Measurements from ENCODE around the gene C1orf21.

C1orf21 gene

DNA sequence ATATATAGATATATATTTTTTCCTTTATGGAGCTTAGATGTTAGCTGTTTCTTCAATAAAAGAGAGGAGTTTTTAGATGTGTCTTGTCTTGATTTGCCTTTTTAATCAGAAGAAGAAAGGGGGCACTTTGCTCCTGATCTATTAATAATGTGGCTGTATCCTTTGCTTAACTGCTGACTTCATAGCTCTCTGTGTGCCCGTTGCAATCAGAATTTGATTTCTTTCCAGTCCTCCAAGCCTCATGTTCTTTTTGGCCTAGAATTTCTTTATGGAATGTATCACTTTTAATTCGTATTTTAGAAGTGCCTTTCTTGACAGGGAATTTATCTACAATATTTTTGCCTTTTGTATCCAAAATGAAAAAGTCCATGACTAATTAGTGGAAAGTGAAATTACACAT, 85.3 kb downstream of the C1orf21 start:
- Histone ChIP-seq H3K36me3 (ENCODE audit: control insufficient read depth, insufficient read depth, low read length, severe bottlenecking) (no peaks in the 10 kb centered on the region), H3K4me3 (ENCODE audit: low read length) (peak overlapping the region; percentile 29)

DNA sequence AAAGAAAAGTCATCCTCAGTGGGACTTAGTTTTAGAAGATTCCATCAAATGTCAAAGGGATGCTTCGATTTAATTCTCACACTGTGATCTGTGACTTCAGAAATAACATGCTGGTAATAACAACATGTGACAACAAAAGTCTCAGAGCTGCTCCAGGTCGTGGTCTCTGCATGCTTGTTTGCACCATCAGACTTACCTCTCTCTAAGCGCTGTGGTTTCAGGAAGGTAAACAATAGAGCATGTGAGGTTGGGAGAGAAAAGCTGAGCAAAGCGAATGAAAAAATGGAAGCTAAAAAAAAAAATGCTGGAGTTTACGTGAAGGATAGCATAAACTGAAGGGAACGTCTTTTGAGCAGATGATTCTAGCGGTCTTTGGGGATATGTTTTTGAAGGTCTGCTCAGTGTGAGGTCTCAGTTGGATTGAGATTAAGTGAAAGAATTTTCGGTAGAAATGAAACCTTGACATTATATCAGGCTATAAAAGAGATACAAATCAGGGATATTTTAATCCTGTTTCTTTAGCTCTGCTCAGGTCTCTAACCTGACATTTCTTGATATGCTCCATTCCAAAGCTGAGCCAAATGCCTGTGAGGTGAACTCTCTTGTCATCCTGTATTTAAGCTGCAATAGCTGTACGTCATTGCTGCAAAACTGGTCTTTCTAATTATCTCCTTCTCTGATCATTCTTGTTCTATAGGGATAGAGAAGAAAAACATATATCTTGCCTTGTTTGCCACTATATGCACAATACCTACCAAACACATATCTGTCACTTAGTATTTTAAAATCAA, 86.5 kb downstream of the C1orf21 start:
- no peak for DNase-seq (ENCODE audit: low read depth)
- H3K27me3 ChIP-seq (replicated peaks; ENCODE audit: control insufficient read depth, insufficient read depth, low read length), result no peaks in the 10 kb centered on the region
- H3K36me3 ChIP-seq (ENCODE audit: control insufficient read depth, insufficient read depth, low read length, severe bottlenecking), result peaks cover 11% of the 10 kb centered on the region
- peaks cover 61% of the 10 kb centered on the region for H3K9me3 ChIP-seq (ENCODE audit: control insufficient read depth, low read length)
- no peak overlapping the region for H3K9ac ChIP-seq (ENCODE audit: low read length)
- H3K4me3 ChIP-seq (ENCODE audit: low read length), result peak overlapping the region; percentile 36
- peaks cover 9% of the 10 kb centered on the region for H3K4me1 ChIP-seq (ENCODE audit: control insufficient read depth, insufficient read depth, low read length)

More for the DNA sequence above, 85.3 kb downstream of the C1orf21 start:
- Histone ChIP-seq H3K9ac (ENCODE audit: low read length) (no peak overlapping the region), H3K4me1 (ENCODE audit: control insufficient read depth, insufficient read depth, low read length) (peaks cover 9% of the 10 kb centered on the region), H3K9me3 (ENCODE audit: control insufficient read depth, low read length) (peaks cover 56% of the 10 kb centered on the region), H3K27me3 (replicated peaks; ENCODE audit: control insufficient read depth, insufficient read depth, low read length) (no peaks in the 10 kb centered on the region)
- DNase-seq (ENCODE audit: low read depth), result no peak

DNA sequence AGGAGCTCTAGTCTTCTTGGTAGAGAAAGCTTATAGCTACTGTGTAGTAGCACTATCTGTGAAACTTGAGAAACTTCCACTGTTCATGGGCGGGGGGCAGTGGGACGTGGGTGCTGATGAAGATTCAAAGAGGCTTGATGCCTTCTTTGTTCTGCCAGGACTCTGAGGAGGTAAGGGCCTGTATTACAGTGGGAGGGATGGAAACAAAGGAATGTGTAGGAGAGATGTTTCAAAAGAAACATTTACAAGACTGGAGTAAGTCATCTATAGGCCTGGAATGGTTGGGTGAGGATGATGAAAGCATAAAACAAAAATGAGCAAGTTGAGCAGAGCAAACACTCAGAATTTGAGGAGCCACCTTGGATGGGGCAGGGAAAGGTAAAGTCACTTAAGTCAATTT, 89.4 kb downstream of the C1orf21 start:
- H3K27me3 ChIP-seq (replicated peaks; ENCODE audit: control insufficient read depth, insufficient read depth, low read length), result no peaks in the 10 kb centered on the region
- H3K4me1 ChIP-seq (ENCODE audit: control insufficient read depth, insufficient read depth, low read length), result peaks cover 9% of the 10 kb centered on the region
- peaks cover 17% of the 10 kb centered on the region for H3K36me3 ChIP-seq (ENCODE audit: control insufficient read depth, insufficient read depth, low read length, severe bottlenecking)
- peaks cover 57% of the 10 kb centered on the region for H3K9me3 ChIP-seq (ENCODE audit: control insufficient read depth, low read length)
- H3K4me3 ChIP-seq (ENCODE audit: low read length), result no peak overlapping the region
- DNase-seq (ENCODE audit: low read depth), result no peak
- H3K9ac ChIP-seq (ENCODE audit: low read length), result no peak overlapping the region

DNA sequence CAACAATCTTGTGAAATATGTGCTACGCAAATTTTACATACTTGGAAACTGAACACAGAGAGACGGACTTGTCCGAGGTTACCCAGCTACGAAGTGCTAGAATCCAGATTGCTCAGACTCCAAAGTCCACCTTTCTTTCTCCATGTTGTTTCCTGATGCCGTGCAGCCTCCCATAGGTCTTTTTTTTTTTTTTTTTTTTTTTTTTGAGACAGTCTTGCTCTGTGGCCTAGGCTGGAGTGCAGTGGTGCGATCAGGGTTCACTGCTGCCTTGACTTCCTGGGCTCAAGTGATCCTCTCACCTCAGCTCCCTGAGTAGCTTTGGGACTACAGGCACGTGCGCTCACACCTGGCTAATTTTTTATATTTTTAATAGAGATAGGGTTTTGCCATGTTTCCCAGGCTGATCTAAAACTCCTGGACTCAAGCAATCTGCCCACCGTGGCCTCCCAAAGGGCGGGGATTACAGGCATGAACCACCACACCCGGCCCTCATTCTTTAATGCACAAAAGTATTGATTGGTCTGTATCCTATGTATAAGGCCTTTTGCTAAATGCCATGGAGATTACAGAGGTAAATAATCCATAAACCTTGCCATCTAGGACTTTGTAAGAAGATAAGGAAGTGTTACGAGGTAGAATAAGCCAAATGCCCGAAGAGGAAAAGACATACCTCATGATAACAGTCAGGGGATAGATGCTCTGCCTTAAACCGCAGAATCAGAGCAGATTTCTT, 92.8 kb downstream of the C1orf21 start:
- DNase-seq (ENCODE audit: low read depth), result no peak
- Histone ChIP-seq H3K4me1 (ENCODE audit: control insufficient read depth, insufficient read depth, low read length) (peaks cover 26% of the 10 kb centered on the region), H3K4me3 (ENCODE audit: low read length) (no peak overlapping the region), H3K9ac (ENCODE audit: low read length) (no peak overlapping the region), H3K9me3 (ENCODE audit: control insufficient read depth, low read length) (peaks cover 30% of the 10 kb centered on the region), H3K36me3 (ENCODE audit: control insufficient read depth, insufficient read depth, low read length, severe bottlenecking) (peaks cover 17% of the 10 kb centered on the region), H3K27me3 (replicated peaks; ENCODE audit: control insufficient read depth, insufficient read depth, low read length) (no peaks in the 10 kb centered on the region)

DNA sequence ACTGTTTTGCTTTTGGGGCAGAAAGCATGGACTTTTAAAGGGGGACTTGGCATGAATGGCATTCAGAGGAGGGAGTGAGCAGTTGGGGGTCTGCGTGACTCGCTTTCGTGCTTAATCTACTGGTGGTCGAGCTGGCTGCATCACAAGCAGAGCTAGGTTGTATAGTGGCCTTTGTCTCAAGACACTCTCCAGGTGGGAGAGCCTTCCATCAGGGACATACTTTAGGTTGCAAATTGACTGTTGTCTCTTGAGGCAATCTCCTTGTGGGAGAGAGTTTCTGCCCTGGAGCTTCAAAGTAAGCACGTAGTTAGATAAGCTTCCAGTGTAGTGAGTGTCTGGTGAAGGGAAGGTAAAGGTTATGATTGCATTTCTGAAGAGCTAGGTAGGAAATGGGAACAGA, 93.9 kb downstream of the C1orf21 start:
- DNase-seq (ENCODE audit: low read depth), result no peak
- Histone ChIP-seq H3K9me3 (ENCODE audit: control insufficient read depth, low read length) (peaks cover 18% of the 10 kb centered on the region), H3K36me3 (ENCODE audit: control insufficient read depth, insufficient read depth, low read length, severe bottlenecking) (peaks cover 17% of the 10 kb centered on the region), H3K4me3 (ENCODE audit: low read length) (no peak overlapping the region), H3K4me1 (ENCODE audit: control insufficient read depth, insufficient read depth, low read length) (peaks cover 37% of the 10 kb centered on the region), H3K9ac (ENCODE audit: low read length) (no peak overlapping the region), H3K27me3 (replicated peaks; ENCODE audit: control insufficient read depth, insufficient read depth, low read length) (no peaks in the 10 kb centered on the region)

DNA sequence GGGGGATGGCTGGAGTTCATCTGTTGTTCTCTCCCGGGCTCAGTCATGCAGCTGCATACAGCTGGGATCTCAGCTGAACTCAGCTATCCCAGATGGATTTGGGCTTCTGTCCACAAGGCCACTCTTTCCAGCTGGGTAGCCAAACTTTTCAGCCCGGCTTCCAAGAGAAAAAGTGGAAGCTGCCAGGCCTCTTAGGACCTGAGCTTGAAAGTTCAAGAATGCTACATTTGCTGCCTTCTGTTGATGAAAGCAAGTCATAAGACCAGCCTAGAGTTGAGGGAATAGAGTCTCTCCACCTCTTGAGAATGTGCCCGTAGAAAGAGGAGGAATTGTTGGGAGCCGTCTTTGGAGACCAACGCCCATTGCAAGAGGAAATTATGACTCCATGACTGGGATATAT, 95.3 kb downstream of the C1orf21 start:
- H3K9me3 ChIP-seq (ENCODE audit: control insufficient read depth, low read length), result peaks cover 5% of the 10 kb centered on the region
- no peak overlapping the region for H3K9ac ChIP-seq (ENCODE audit: low read length)
- H3K36me3 ChIP-seq (ENCODE audit: control insufficient read depth, insufficient read depth, low read length, severe bottlenecking), result peaks cover 17% of the 10 kb centered on the region
- H3K4me1 ChIP-seq (ENCODE audit: control insufficient read depth, insufficient read depth, low read length), result peaks cover 43% of the 10 kb centered on the region
- peak overlapping the region; percentile 57 for H3K4me3 ChIP-seq (ENCODE audit: low read length)
- no peak for DNase-seq (ENCODE audit: low read depth)
- H3K27me3 ChIP-seq (replicated peaks; ENCODE audit: control insufficient read depth, insufficient read depth, low read length), result no peaks in the 10 kb centered on the region

DNA sequence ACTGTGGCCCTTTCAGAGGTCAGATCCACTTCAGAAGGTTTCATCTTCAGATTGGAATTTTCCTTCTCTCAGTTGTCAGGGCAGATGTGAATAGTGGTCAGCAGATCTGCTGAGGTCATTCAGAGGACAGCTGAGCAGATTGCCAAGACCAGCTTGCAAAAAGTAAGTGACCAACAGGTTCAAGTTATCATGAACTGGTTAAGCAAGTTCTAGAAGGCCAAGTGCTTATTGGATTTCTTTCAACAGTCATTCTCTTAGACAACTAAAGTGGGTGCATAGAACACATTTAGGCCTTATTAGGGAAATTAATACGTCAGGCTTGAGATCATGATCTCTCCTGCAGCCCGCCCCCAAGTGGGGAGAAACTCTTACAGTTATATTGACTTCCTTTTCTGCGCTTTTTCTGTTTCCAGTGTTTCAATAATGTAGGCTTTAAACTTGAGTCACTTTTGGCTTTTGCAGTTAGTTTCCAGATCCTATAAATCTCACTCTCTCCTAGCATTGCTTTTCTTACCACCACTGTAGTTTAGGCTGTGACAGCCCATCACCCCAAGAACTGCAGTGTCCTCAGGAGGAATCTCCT, 96.4 kb downstream of the C1orf21 start:
- peaks cover 8% of the 10 kb centered on the region for H3K36me3 ChIP-seq (ENCODE audit: control insufficient read depth, insufficient read depth, low read length, severe bottlenecking)
- no peaks in the 10 kb centered on the region for H3K9me3 ChIP-seq (ENCODE audit: control insufficient read depth, low read length)
- H3K4me1 ChIP-seq (ENCODE audit: control insufficient read depth, insufficient read depth, low read length), result peaks cover 50% of the 10 kb centered on the region
- peak overlapping the region; percentile 57 for H3K4me3 ChIP-seq (ENCODE audit: low read length)
- peak; percentile 25 for DNase-seq (ENCODE audit: low read depth)
- no peak overlapping the region for H3K9ac ChIP-seq (ENCODE audit: low read length)
- no peaks in the 10 kb centered on the region for H3K27me3 ChIP-seq (replicated peaks; ENCODE audit: control insufficient read depth, insufficient read depth, low read length)

DNA sequence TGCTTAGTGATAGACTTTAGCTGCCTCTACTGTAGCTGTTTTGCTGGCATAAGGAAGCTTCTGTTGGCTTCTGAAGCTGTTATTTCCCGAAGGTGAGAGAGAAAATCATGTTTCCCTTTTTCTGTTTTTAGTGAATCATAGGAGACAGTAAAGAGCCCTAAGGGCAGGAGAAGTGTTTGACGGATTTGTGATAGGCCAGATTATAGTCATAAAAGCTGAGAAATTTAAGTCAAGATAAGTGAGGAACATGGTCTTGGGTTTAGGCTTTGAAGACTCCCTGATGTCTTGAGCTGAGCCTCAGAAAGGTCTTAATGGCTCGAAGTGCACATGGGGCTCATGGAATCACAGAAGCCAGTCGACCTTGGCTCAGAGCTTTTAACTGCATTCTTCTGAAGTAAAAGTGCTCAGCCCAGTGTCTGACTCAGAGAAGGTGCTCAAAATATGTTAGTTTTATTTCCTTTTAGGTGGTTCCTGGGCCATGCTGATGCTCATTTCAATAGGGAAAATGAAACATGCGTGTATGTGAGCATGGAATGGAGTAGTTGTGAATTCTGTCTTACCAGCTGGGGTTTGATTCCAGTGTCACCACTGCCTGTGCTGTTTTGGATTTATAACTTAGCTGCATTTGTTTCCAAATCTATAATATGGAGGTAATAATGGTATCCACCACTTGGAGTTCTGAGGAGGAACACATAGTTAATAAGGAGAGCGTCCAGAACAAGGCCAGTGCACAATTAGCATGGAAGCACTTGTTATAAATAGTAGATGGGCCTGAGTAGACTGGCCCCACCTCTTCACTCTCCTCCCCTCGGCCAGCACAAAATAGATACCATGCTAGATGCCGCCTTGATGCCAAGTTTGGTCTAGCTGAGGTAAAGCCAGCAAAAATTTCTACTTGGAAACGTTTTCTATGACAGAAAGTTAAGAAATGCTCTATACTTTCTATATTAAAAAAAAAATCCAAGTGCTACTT, 99.2 kb downstream of the C1orf21 start:
- no peaks in the 10 kb centered on the region for H3K36me3 ChIP-seq (ENCODE audit: control insufficient read depth, insufficient read depth, low read length, severe bottlenecking)
- no peaks in the 10 kb centered on the region for H3K27me3 ChIP-seq (replicated peaks; ENCODE audit: control insufficient read depth, insufficient read depth, low read length)
- DNase-seq (ENCODE audit: low read depth), result no peak
- no peak overlapping the region for H3K4me3 ChIP-seq (ENCODE audit: low read length)
- H3K4me1 ChIP-seq (ENCODE audit: control insufficient read depth, insufficient read depth, low read length), result peaks cover 56% of the 10 kb centered on the region
- H3K9me3 ChIP-seq (ENCODE audit: control insufficient read depth, low read length), result no peaks in the 10 kb centered on the region
- H3K9ac ChIP-seq (ENCODE audit: low read length), result no peak overlapping the region

DNA sequence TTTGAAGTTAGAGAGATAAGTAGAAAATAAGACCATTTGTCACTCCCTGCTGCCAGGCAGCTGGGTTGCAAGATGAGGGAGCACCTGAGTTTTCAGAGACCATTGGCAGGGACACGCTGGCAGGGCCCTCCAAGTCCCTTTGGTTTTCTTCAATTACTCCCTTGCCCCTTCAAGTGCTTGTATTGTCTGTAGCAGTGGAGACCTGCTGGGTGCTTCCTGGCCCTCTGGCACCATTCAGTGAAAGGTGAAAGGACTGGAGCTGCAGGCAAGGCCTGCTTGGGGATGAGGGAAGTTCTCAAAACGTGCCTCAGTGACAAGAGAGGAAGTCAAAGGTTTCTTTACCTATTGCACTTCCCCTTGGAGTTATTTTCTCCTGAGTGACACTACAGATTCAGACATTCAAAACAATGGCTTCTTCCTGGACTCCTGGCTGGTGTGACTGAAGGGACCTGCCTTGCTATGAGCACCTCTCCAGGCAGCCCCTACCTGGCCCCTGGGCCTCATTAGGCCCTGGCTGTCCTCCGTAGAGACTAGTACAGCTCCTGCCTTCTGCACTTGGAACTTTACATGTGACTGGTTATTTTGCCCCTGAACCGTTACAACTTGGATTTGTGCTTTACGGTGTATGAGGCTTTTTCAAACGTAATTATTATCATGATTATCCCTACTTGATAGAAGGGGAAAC, 100.1 kb downstream of the C1orf21 start:
- Histone ChIP-seq H3K9me3 (ENCODE audit: control insufficient read depth, low read length) (no peaks in the 10 kb centered on the region), H3K27me3 (replicated peaks; ENCODE audit: control insufficient read depth, insufficient read depth, low read length) (no peaks in the 10 kb centered on the region), H3K9ac (ENCODE audit: low read length) (no peak overlapping the region), H3K36me3 (ENCODE audit: control insufficient read depth, insufficient read depth, low read length, severe bottlenecking) (no peaks in the 10 kb centered on the region), H3K4me1 (ENCODE audit: control insufficient read depth, insufficient read depth, low read length) (peaks cover 63% of the 10 kb centered on the region), H3K4me3 (ENCODE audit: low read length) (no peak overlapping the region)
- DNase-seq (ENCODE audit: low read depth), result no peak

DNA sequence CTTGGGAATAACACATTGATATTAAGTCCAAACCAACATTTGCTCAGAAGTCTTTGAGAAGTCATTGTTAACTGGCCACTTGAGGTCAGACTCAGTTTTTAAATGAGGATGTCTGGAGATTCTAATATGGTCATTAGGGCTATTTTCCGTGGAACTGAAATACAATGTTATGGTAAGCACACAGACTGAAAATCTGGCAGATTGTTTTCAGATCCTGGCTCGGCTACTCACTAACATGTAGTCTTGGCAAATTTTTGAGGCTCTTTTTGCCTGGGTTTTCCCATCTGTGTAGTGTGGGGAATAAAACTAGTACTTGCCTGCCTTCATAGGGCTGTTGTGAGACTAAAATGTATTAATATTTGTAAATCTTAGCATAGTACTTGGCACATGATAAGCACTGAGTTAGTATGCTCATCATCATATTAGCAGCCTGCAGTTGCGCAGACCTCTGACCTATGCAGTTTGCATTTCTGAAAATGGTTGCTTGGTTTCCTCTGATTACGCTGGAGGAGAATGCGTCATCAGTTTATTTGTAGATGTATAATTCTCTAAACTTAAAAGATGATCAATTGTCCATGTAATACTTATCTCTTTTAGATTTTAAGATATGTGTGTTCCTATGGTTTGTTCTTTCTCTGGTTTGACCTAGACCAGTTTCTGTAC, 100.8 kb downstream of the C1orf21 start:
- Histone ChIP-seq H3K9ac (ENCODE audit: low read length) (no peak overlapping the region), H3K9me3 (ENCODE audit: control insufficient read depth, low read length) (no peaks in the 10 kb centered on the region), H3K27me3 (replicated peaks; ENCODE audit: control insufficient read depth, insufficient read depth, low read length) (no peaks in the 10 kb centered on the region), H3K36me3 (ENCODE audit: control insufficient read depth, insufficient read depth, low read length, severe bottlenecking) (no peaks in the 10 kb centered on the region), H3K4me1 (ENCODE audit: control insufficient read depth, insufficient read depth, low read length) (peaks cover 63% of the 10 kb centered on the region), H3K4me3 (ENCODE audit: low read length) (no peak overlapping the region)
- DNase-seq (ENCODE audit: low read depth), result no peak
